IMR-90 (cell line): Measurements from ENCODE around the gene MCTP1. TPM values are rescaled to one million over a fixed set of nuclear protein-coding genes. Genes with fewer than 3 reads are reported as not detected.

Source experiments
- ATAC-seq: fragments of 200-7000 bp; cut with Tn5 transposase; 2 replicates; pipeline ENCODE4 v1.9.1; 2020; ENCODE audit warnings: low read depth, mild to moderate bottlenecking, moderate library complexity
- BruUV-seq: library from RNA; stranded (reverse); fragments of 400-500 nt; replicated peaks from 2 replicates; lab custom pipeline; 2021; lab: Mats Ljungman, UMichigan
- CTCF ChIA-PET: fragments of 300-600 bp; formaldehyde crosslinking; extraction: SDS; loops from one replicate; lab custom pipeline; 2021; ENCODE audit warnings: antibody characterized with exemption; lab: Yijun Ruan, JAX
- POLR2A ChIA-PET: fragments of 300-600 bp; sonication (Branson Sonifier 250); formaldehyde crosslinking; loops from one replicate; lab custom pipeline; 2022; ENCODE audit warnings: antibody characterized with exemption; ENCODE audit not compliant: unreplicated experiment; lab: Charles Lee
- DNase-seq: peaks from one replicate; pipeline ENCODE4 v3.0.0; 2013
- H2AFZ ChIP-seq: replicated peaks from 2 replicates; pipeline ENCODE3; 2013; ENCODE audit warnings: low read length, mild to moderate bottlenecking; ENCODE audit not compliant: poor library complexity
- H2AK5ac ChIP-seq: 2 replicates; pipeline ENCODE4 v1.6.1; 2013; ENCODE audit warnings: low read depth, low read length, inconsistent platforms
- H2AK9ac ChIP-seq: replicated peaks from 2 replicates; pipeline ENCODE3; 2013; ENCODE audit warnings: mild to moderate bottlenecking, low read depth, low read length, moderate library complexity; ENCODE audit not compliant: poor library complexity
- H2BK120ac ChIP-seq: 2 replicates; pipeline ENCODE4 v1.6.1; 2013; ENCODE audit warnings: low read depth, low read length, inconsistent platforms
- H2BK15ac ChIP-seq: 3 replicates; pipeline ENCODE4 v1.6.1; 2013; ENCODE audit warnings: low read depth, low read length, inconsistent platforms
- H2BK20ac ChIP-seq: 2 replicates; pipeline ENCODE4 v1.6.1; 2013; ENCODE audit warnings: low read depth, mild to moderate bottlenecking, inconsistent platforms, low read length, moderate library complexity
- H2BK5ac ChIP-seq: 2 replicates; pipeline ENCODE4 v1.6.1; 2013; ENCODE audit warnings: mild to moderate bottlenecking, low read depth, low read length, inconsistent platforms; ENCODE audit not compliant: poor library complexity, severe bottlenecking
- H3K14ac ChIP-seq: replicated peaks from 2 replicates; pipeline ENCODE4 v1.6.1; 2013; ENCODE audit warnings: low read depth, low read length, inconsistent platforms
- H3K18ac ChIP-seq: 2 replicates; pipeline ENCODE4 v1.6.1; 2013; ENCODE audit warnings: low read depth, low read length, control low read depth
- H3K23ac ChIP-seq: 2 replicates; pipeline ENCODE4 v1.6.1; 2013; ENCODE audit warnings: low read depth, low read length, inconsistent platforms
- H3K27ac ChIP-seq: 2 replicates; pipeline ENCODE4 v1.5.1; 2013; ENCODE audit warnings: mild to moderate bottlenecking, control low read depth, low read length; ENCODE audit not compliant: insufficient read depth
- H3K27me3 ChIP-seq: 2 replicates; pipeline ENCODE4 v1.6.1; 2013; ENCODE audit warnings: low read length; ENCODE audit not compliant: control insufficient read depth, insufficient read depth
- H3K36me3 ChIP-seq: 2 replicates; pipeline ENCODE4 v1.6.1; 2013; ENCODE audit warnings: low read length, mixed read lengths; ENCODE audit not compliant: control insufficient read depth, insufficient read depth
- H3K4ac ChIP-seq: 2 replicates; pipeline ENCODE4 v1.6.1; 2013; ENCODE audit warnings: low read depth, low read length, inconsistent platforms
- H3K4me1 ChIP-seq: 2 replicates; pipeline ENCODE4 v1.6.1; 2013; ENCODE audit warnings: low read length, mixed read lengths; ENCODE audit not compliant: control insufficient read depth, insufficient read depth
- H3K4me2 ChIP-seq: 2 replicates; pipeline ENCODE4 v1.6.1; 2013; ENCODE audit warnings: low read depth, mild to moderate bottlenecking, control low read depth, low read length, moderate library complexity
- H3K4me3 ChIP-seq: 2 replicates; pipeline ENCODE4 v1.5.1; 2013; ENCODE audit warnings: low read depth, mild to moderate bottlenecking, control low read depth, low read length, moderate library complexity; ENCODE audit not compliant: insufficient read depth
- H3K56ac ChIP-seq: 2 replicates; pipeline ENCODE4 v1.6.1; 2013; ENCODE audit warnings: low read length, inconsistent platforms; ENCODE audit not compliant: insufficient read depth; ENCODE audit errors: extremely low read depth
- H3K79me1 ChIP-seq, 2 experiments: 2 replicates each; pipeline ENCODE4 v1.6.1; 2013; ENCODE audit warnings: low read length in 2 of 2, inconsistent platforms in 1 of 2, low read depth in 1 of 2
- H3K9ac ChIP-seq: 2 replicates; pipeline ENCODE4 v1.6.1; 2013; ENCODE audit warnings: low read depth, low read length, control low read depth
- H3K9me1 ChIP-seq: 2 replicates; pipeline ENCODE4 v1.6.1; 2013; ENCODE audit warnings: low read length, inconsistent platforms; ENCODE audit not compliant: insufficient read depth
- H3K9me3 ChIP-seq: 2 replicates; pipeline ENCODE4 v1.6.1; 2013; ENCODE audit warnings: low read length; ENCODE audit not compliant: control insufficient read depth, insufficient read depth
- H4K20me1 ChIP-seq: 2 replicates; pipeline ENCODE4 v1.6.1; 2013; ENCODE audit warnings: low read length, inconsistent platforms; ENCODE audit not compliant: insufficient read depth
- H4K5ac ChIP-seq: 2 replicates; pipeline ENCODE4 v1.6.1; 2013; ENCODE audit warnings: mild to moderate bottlenecking, low read depth, low read length, control low read depth
- H4K8ac ChIP-seq, 2 experiments: 2 replicates each; pipeline ENCODE4 v1.6.1; 2013; ENCODE audit warnings: low read depth in 2 of 2, low read length in 2 of 2, control low read depth in 1 of 2, inconsistent platforms in 1 of 2
- H4K91ac ChIP-seq: 2 replicates; pipeline ENCODE4 v1.6.1; 2013; ENCODE audit warnings: low read depth, low read length, inconsistent platforms; ENCODE audit not compliant: insufficient read depth
- BHLHE40 ChIP-seq: fragments of 150-350 bp; IDR thresholded peaks from 2 replicates; pipeline ENCODE4 v1.6.1; 2016; ENCODE audit warnings: mild to moderate bottlenecking, low read depth, low read length
- CHD1 ChIP-seq: IDR thresholded peaks from 2 replicates; pipeline ENCODE4 v1.6.1; 2012; ENCODE audit warnings: low read depth, low read length, improper control_type of control experiment
- MAFK ChIP-seq: IDR thresholded peaks from 2 replicates; pipeline ENCODE4 v1.6.1; 2012; ENCODE audit warnings: low read depth, low read length, improper control_type of control experiment
- MAZ ChIP-seq: IDR thresholded peaks from 2 replicates; pipeline ENCODE4 v1.6.1; 2012; ENCODE audit warnings: low read depth, mild to moderate bottlenecking, low read length, improper control_type of control experiment, moderate library complexity, borderline replicate concordance
- NFE2L2 ChIP-seq: fragments of 150-350 bp; IDR thresholded peaks from 2 replicates; pipeline ENCODE4 v1.6.1; 2016; ENCODE audit warnings: low read depth, mild to moderate bottlenecking, low read length
- POLR2A ChIP-seq: IDR thresholded peaks from 2 replicates; pipeline ENCODE4 v1.6.1; 2012; ENCODE audit warnings: mild to moderate bottlenecking, low read depth, low read length
- RAD21 ChIP-seq: IDR thresholded peaks from 2 replicates; pipeline ENCODE4 v1.6.1; 2012; ENCODE audit warnings: low read length, improper control_type of control experiment
- RFX5 ChIP-seq: IDR thresholded peaks from 2 replicates; pipeline ENCODE4 v1.8.0; 2012; ENCODE audit warnings: low read depth, mild to moderate bottlenecking, low read length, moderate library complexity
- SMC3 ChIP-seq: fragments of 150-350 bp; IDR thresholded peaks from 2 replicates; pipeline ENCODE4 v1.6.1; 2016; ENCODE audit warnings: low read depth, mild to moderate bottlenecking, antibody characterized with exemption, low read length, moderate library complexity
- WGBS, 2 experiments: methylation state at CpG; one replicate each; pipeline versions ENCODE4 v1.1.5 to v1.1.7; 2013; ENCODE audit warnings: missing lambda C conversion rate in 2 of 2; ENCODE audit not compliant: insufficient read length in 1 of 2; ENCODE audit errors: extremely low coverage in 2 of 2; 5-methylcytosine and 5-hydroxymethylcytosine counted together
- dilution Hi-C: fragments of 300-500 bp; cut with HindIII; formaldehyde crosslinking; loops from one replicate; pipeline ENCODE4 v1.14.3; 2018; ENCODE audit warnings: low sequenced_read_pairs; ENCODE audit not compliant: unreplicated experiment
- in situ Hi-C: fragments of 300-500 bp; cut with MboI; formaldehyde crosslinking; loops from 3 replicates; pipeline ENCODE4 v1.14.3; 2019; ENCODE audit warnings: low sequenced_read_pairs, inconsistent platforms, mixed read lengths
- intact Hi-C: fragments of 100-400 bp; cut with micrococcal nuclease; formaldehyde crosslinking; loops from 2 replicates; pipeline ENCODE4 v1.10.0; 2022
- polyA plus RNA-seq, 3 experiments: library from polyadenylated mRNA; depleted of rRNA; stranded (reverse); fragments of >200 nt; gene quantifications; 2 replicates each; pipeline ENCODE4 v1.2.3, GENCODE V29; 2012; ENCODE audit warnings: low replicate concordance in 1 of 3
- total RNA-seq: library from RNA; depleted of rRNA; stranded (reverse); fragments of >200 nt; gene quantifications from 2 replicates; pipeline ENCODE4 v1.2.3, GENCODE V29; 2012
- TF ChIP-seq, protein P1 (sequence below): fragments of 150-350 bp; IDR thresholded peaks from 2 replicates; pipeline ENCODE4 v1.6.1; 2017; ENCODE audit warnings: mild to moderate bottlenecking, antibody characterized with exemption, low read length, low read depth
- TF ChIP-seq, protein P2 (sequence below): conservative IDR thresholded peaks from 2 replicates; pipeline ENCODE4 v1.5.1; 2012; ENCODE audit warnings: mild to moderate bottlenecking, low read depth, low read length, improper control_type of control experiment
- TF ChIP-seq, protein P3 (sequence below): fragments of 150-350 bp; IDR thresholded peaks from 2 replicates; pipeline ENCODE4 v1.6.1; 2016; ENCODE audit warnings: low read depth, mild to moderate bottlenecking, low read length, moderate library complexity, borderline replicate concordance

Gene MCTP1
- total and polyA plus RNA-seq, 2 of the 4 experiments (the other 2 are of a cell fraction) = 0.21 TPM; not detected in 1

DNA sequence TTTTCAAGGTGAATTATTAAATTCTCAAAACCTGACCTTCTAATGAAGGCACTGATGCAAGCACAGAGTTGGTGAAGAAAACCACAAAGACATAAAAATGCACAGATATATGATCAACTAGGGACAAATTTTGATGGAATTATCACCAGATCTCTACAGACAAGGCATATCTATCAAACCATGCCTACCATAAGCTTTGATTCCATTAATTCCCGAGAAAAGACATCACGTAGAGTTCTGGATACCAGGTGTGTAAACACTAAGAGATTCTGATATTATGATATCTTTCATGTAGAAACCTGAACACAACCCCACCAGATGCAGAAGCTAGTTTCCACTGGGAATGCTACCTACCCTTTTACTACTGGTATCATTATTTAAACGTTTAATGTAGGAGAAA is 525.9 kb downstream of the MCTP1 start:
- DNase-seq (no peak), ATAC-seq (no peak)
- Histone ChIP-seq H3K9ac (no peak overlapping the region), H2BK20ac (no peak overlapping the region), H3K4me1 (no peaks in the 10 kb centered on the region), H3K56ac (no peak overlapping the region), H3K27me3 (peaks cover 4% of the 10 kb centered on the region), H3K36me3 (no peaks in the 10 kb centered on the region), H3K4ac (no peak overlapping the region), H3K23ac (no peak overlapping the region), H2BK15ac (no peak overlapping the region), H3K9me3 (no peaks in the 10 kb centered on the region), H2AK5ac (no peak overlapping the region), H2AFZ (no peak overlapping the region), H3K79me1 (no peaks in the 10 kb centered on the region), H3K9me1 (no peaks in the 10 kb centered on the region), H4K91ac (no peak overlapping the region), H2BK5ac (no peak overlapping the region), H4K8ac (no peak overlapping the region), H3K4me2 (no peak overlapping the region), H3K27ac (no peak overlapping the region), H3K4me3 (no peak overlapping the region), H3K18ac (no peak overlapping the region), H3K14ac (no peak overlapping the region), H2BK120ac (no peak overlapping the region), H2AK9ac (no peak overlapping the region), H4K20me1 (no peaks in the 10 kb centered on the region), H4K5ac (no peak overlapping the region)
- BruUV-seq = no TSS peak
- ChIA-PET POLR2A (no interaction called here), CTCF (no interaction called here)
- in situ Hi-C loops = no loop called here
- intact Hi-C loops = no loop called here
- dilution Hi-C loops = no loop called here
- TF ChIP-seq, protein P1, sequence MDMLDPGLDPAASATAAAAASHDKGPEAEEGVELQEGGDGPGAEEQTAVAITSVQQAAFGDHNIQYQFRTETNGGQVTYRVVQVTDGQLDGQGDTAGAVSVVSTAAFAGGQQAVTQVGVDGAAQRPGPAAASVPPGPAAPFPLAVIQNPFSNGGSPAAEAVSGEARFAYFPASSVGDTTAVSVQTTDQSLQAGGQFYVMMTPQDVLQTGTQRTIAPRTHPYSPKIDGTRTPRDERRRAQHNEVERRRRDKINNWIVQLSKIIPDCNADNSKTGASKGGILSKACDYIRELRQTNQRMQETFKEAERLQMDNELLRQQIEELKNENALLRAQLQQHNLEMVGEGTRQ = no peak
- TF ChIP-seq SMC3 (no peak), NFE2L2 (no peak), CHD1 (no peak), RFX5 (no peak), POLR2A (no peak), RAD21 (no peak), BHLHE40 (no peak), MAFK (no peak), MAZ (no peak)
- TF ChIP-seq, protein P2, sequence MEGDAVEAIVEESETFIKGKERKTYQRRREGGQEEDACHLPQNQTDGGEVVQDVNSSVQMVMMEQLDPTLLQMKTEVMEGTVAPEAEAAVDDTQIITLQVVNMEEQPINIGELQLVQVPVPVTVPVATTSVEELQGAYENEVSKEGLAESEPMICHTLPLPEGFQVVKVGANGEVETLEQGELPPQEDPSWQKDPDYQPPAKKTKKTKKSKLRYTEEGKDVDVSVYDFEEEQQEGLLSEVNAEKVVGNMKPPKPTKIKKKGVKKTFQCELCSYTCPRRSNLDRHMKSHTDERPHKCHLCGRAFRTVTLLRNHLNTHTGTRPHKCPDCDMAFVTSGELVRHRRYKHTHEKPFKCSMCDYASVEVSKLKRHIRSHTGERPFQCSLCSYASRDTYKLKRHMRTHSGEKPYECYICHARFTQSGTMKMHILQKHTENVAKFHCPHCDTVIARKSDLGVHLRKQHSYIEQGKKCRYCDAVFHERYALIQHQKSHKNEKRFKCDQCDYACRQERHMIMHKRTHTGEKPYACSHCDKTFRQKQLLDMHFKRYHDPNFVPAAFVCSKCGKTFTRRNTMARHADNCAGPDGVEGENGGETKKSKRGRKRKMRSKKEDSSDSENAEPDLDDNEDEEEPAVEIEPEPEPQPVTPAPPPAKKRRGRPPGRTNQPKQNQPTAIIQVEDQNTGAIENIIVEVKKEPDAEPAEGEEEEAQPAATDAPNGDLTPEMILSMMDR = no peak
- TF ChIP-seq, protein P3, sequence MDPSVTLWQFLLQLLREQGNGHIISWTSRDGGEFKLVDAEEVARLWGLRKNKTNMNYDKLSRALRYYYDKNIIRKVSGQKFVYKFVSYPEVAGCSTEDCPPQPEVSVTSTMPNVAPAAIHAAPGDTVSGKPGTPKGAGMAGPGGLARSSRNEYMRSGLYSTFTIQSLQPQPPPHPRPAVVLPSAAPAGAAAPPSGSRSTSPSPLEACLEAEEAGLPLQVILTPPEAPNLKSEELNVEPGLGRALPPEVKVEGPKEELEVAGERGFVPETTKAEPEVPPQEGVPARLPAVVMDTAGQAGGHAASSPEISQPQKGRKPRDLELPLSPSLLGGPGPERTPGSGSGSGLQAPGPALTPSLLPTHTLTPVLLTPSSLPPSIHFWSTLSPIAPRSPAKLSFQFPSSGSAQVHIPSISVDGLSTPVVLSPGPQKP = no peak
- no CpG with 5 or more reads among the region's 3 CpGs for WGBS, 2 experiments
